B cell (primary cell): ENCODE measurements around the gene PPP6R2. TPM values are rescaled to one million over a fixed set of nuclear protein-coding genes. Genes with fewer than 3 reads are reported as not detected.

Experiments
- ATAC-seq: fragments of 200-7000 bp; cut with Tn5 transposase; one replicate; pipeline ENCODE4 v1.10.0; 2021; ENCODE audit warnings: low read depth, mild to moderate bottlenecking, moderate number of reproducible peaks, moderate library complexity
- CTCF ChIA-PET: fragments of 350-600 bp; sonication (Branson Sonifier 250); formaldehyde crosslinking; loops from one replicate; lab custom pipeline; 2021; ENCODE audit warnings: antibody characterized with exemption, inconsistent platforms; lab: Charles Lee
- POLR2A ChIA-PET: fragments of 350-600 bp; sonication (Branson Sonifier 250); formaldehyde crosslinking; loops from one replicate; lab custom pipeline; 2021; ENCODE audit warnings: antibody characterized with exemption; lab: Charles Lee
- DNase-seq: peaks from one replicate; pipeline ENCODE4 v3.0.0; 2013
- H2AFZ ChIP-seq: 2 replicates; pipeline ENCODE4 v1.6.1; 2012; ENCODE audit warnings: mild to moderate bottlenecking, low read depth, low read length; ENCODE audit not compliant: insufficient read depth, poor library complexity, severe bottlenecking
- H3K27ac ChIP-seq, 2 donors: 1 replicate in 1 of 2; 2 replicates in 1 of 2; pipeline ENCODE4 v1.5.1; 2012 to 2013; ENCODE audit warnings: low read length in 2 of 2, mild to moderate bottlenecking in 2 of 2, moderate library complexity in 1 of 2
- H3K27me3 ChIP-seq, 4 experiments: fragments of 200-600 bp in 1 of 4; sonication (generic) in 1 of 4; replicated peaks in 1 of 4; 1 replicate in 2 of 4; 2 replicates in 2 of 4; pipeline versions ENCODE4 v1.6.1 to v1.7.0; 2013 to 2016; ENCODE audit warnings: low read length in 3 of 4, mild to moderate bottlenecking in 2 of 4, mixed read lengths in 1 of 4, moderate library complexity in 1 of 4; ENCODE audit not compliant: insufficient read depth in 4 of 4, control insufficient read depth in 3 of 4; ENCODE audit errors: control extremely low read depth in 1 of 4
- H3K36me3 ChIP-seq, 2 experiments: replicated peaks in 1 of 2; 1 replicate in 1 of 2; 2 replicates in 1 of 2; pipeline versions ENCODE4 v1.6.1 to v1.7.1; 2013; ENCODE audit warnings: low read length in 1 of 2; ENCODE audit not compliant: insufficient read depth in 2 of 2, control insufficient read depth in 1 of 2; ENCODE audit errors: control extremely low read depth in 1 of 2, extremely low read depth in 1 of 2
- H3K4me1 ChIP-seq, 2 donors: fragments of 200-600 bp in 1 of 2; sonication (generic) in 1 of 2; 1 replicate in 1 of 2; 2 replicates in 1 of 2; pipeline versions ENCODE4 v1.5.1 to v1.6.1; 2013 to 2017; ENCODE audit warnings: low read length in 2 of 2; ENCODE audit not compliant: control insufficient read depth in 2 of 2, insufficient read depth in 2 of 2
- H3K4me2 ChIP-seq: replicated peaks from 2 replicates; pipeline ENCODE3; 2012; ENCODE audit warnings: mild to moderate bottlenecking, low read depth, low read length; ENCODE audit not compliant: poor library complexity, severe bottlenecking
- H3K4me3 ChIP-seq, 5 experiments: fragments of 200-600 bp in 1 of 5; sonication (generic) in 1 of 5; 1 replicate in 3 of 5; 2 replicates in 2 of 5; pipeline versions ENCODE4 v1.5.1 to v1.7.0; 2011 to 2016; ENCODE audit warnings: low read length in 4 of 5, mild to moderate bottlenecking in 4 of 5, low read depth in 2 of 5, control low read depth in 1 of 5, moderate library complexity in 1 of 5; ENCODE audit not compliant: insufficient read depth in 1 of 5; ENCODE audit errors: control extremely low read depth in 1 of 5, extremely low read depth in 1 of 5
- H3K79me2 ChIP-seq: fragments of 200-600 bp; sonication (generic); one replicate; pipeline ENCODE4 v1.6.0; 2016; ENCODE audit warnings: low read length; ENCODE audit not compliant: control insufficient read depth, insufficient read depth
- H3K9ac ChIP-seq: fragments of 200-600 bp; sonication (generic); 2 replicates; pipeline ENCODE4 v1.6.1; 2017; ENCODE audit warnings: mild to moderate bottlenecking, low read length, moderate library complexity
- H3K9me3 ChIP-seq, 3 donors: one replicate each; pipeline versions ENCODE4 v1.6.1 to v1.7.1; 2013; ENCODE audit warnings: low read length in 2 of 3; ENCODE audit not compliant: control insufficient read depth in 2 of 3, insufficient read depth in 1 of 3; ENCODE audit errors: control extremely low read depth in 1 of 3
- H4K20me1 ChIP-seq: 2 replicates; pipeline ENCODE4 v1.6.0; 2012; ENCODE audit warnings: mild to moderate bottlenecking, low read length; ENCODE audit not compliant: insufficient read depth, control insufficient read depth, poor library complexity, severe bottlenecking
- H3K27ac Mint-ChIP-seq: one replicate; pipeline ENCODE4 v1.8.0; 2021; ENCODE audit warnings: mixed read lengths
- H3K27me3 Mint-ChIP-seq: one replicate; pipeline ENCODE4 v1.8.0; 2021; ENCODE audit warnings: mixed read lengths
- H3K4me1 Mint-ChIP-seq: one replicate; pipeline ENCODE4 v1.8.0; 2021; ENCODE audit warnings: mixed read lengths
- H3K4me3 Mint-ChIP-seq: one replicate; pipeline ENCODE4 v1.8.0; 2021; ENCODE audit warnings: mixed read lengths
- H3K9me3 Mint-ChIP-seq: one replicate; pipeline ENCODE4 v1.8.0; 2022; ENCODE audit warnings: mixed read lengths; ENCODE audit not compliant: insufficient read depth
- CTCF ChIP-seq: fragments of 200-600 bp; IDR thresholded peaks from one replicate; pipeline ENCODE4 v1.8.0; 2022; ENCODE audit warnings: antibody characterized with exemption, mild to moderate bottlenecking
- EZH2 ChIP-seq: IDR thresholded peaks from 2 replicates; pipeline ENCODE4 v1.6.1; 2012; ENCODE audit warnings: borderline replicate concordance, low read depth, mild to moderate bottlenecking, moderate library complexity, low read length; ENCODE audit not compliant: insufficient read depth, poor library complexity, severe bottlenecking
- WGBS: methylation state at CpG from one replicate; pipeline ENCODE4 v1.1.5; 2013; ENCODE audit warnings: missing lambda C conversion rate; ENCODE audit not compliant: insufficient coverage; 5-methylcytosine and 5-hydroxymethylcytosine counted together
- intact Hi-C: fragments of 100-400 bp; cut with micrococcal nuclease; formaldehyde crosslinking; loops from one replicate; pipeline ENCODE4 v1.10.0; 2022
- polyA plus RNA-seq: library from polyadenylated mRNA; depleted of rRNA; stranded (reverse); fragments of >200 nt; gene quantifications from 2 replicates; pipeline ENCODE4 v1.2.3, GENCODE V29; 2012
- total RNA-seq, 2 donors: library from RNA; stranded (reverse); fragments of 120-200 nt in 1 of 2; gene quantifications; 1 replicate in 1 of 2; 2 replicates in 1 of 2; pipeline versions ENCODE4 v1.2.3 to v1.2.4, GENCODE V29; 2013 to 2022

Gene PPP6R2
- total and polyA plus RNA-seq, 2 donors (not counting 1 experiment from before 2014, with no cell fraction given), result 91.4 to 98.7 TPM

GRCh38 chr22:50317674-50318073 is 25.5 kb upstream of the PPP6R2 start:
- Histone ChIP-seq H3K4me2 (no peak overlapping the region), H3K79me2 (no peaks in the 10 kb centered on the region), H3K9ac (no peak overlapping the region), H4K20me1 (no peaks in the 10 kb centered on the region), H3K36me3 (no peaks in the 10 kb centered on the region), H3K9me3 (no peaks in the 10 kb centered on the region), H2AFZ (no peak overlapping the region), H3K27me3 (no peaks in the 10 kb centered on the region), H3K27ac (no peak overlapping the region), H3K4me3 (no peak overlapping the region), H3K4me1 (peaks cover 23 to 40% of the 10 kb centered on the region in 2 donors)
- no peak for DNase-seq
- TF ChIP-seq EZH2 (no peak), CTCF (no peak)
- no peak overlapping the region for H3K4me3 Mint-ChIP-seq
- peak overlapping the region; percentile 15 for H3K27ac Mint-ChIP-seq
- peaks cover 44% of the 10 kb centered on the region for H3K4me1 Mint-ChIP-seq
- no peaks in the 10 kb centered on the region for H3K9me3 Mint-ChIP-seq
- CTCF ChIA-PET, result interaction anchor here (5.1 kb wide), 1 partner anchor 9 kb away, joined by 37 read pairs; the partner anchor contains the start of gene DENND6B
- no peak for ATAC-seq
- 81% methylated on average over 7 of the region's 7 CpGs for WGBS
- intact Hi-C loops, result no loop called here
- POLR2A ChIA-PET, result interaction anchor here (7.0 kb wide), 1 partner anchor 15 kb away, joined by 61 read pairs; no protein-coding TSS in a partner anchor
- no peaks in the 10 kb centered on the region for H3K27me3 Mint-ChIP-seq

GRCh38 chr22:50318356-50318697 is 24.8 kb upstream of the PPP6R2 start:
- CTCF ChIA-PET, result interaction anchor here (5.1 kb wide), 1 partner anchor 9 kb away, joined by 37 read pairs; the partner anchor contains the start of gene DENND6B
- H3K4me1 Mint-ChIP-seq, result peaks cover 44% of the 10 kb centered on the region
- no peak overlapping the region for H2AFZ ChIP-seq
- no peaks in the 10 kb centered on the region for H3K9me3 Mint-ChIP-seq
- H3K4me2 ChIP-seq, result no peak overlapping the region
- intact Hi-C loops, result no loop called here
- POLR2A ChIA-PET, result interaction anchor here (7.0 kb wide), 1 partner anchor 15 kb away, joined by 61 read pairs; no protein-coding TSS in a partner anchor
- H3K27ac ChIP-seq, result no peak overlapping the region
- H3K4me3 ChIP-seq, result no peak overlapping the region
- no peak overlapping the region for H3K9ac ChIP-seq
- H3K27me3 ChIP-seq, result no peaks in the 10 kb centered on the region
- H3K79me2 ChIP-seq, result no peaks in the 10 kb centered on the region
- peaks cover 20 to 34% of the 10 kb centered on the region in 2 donors for H3K4me1 ChIP-seq
- TF ChIP-seq EZH2 (no peak), CTCF (no peak)
- 78% methylated on average over 6 of the region's 7 CpGs for WGBS
- no peak overlapping the region for H3K4me3 Mint-ChIP-seq
- no peaks in the 10 kb centered on the region for H4K20me1 ChIP-seq
- H3K27ac Mint-ChIP-seq, result peak overlapping the region; percentile 37
- DNase-seq (no peak), ATAC-seq (no peak)
- H3K27me3 Mint-ChIP-seq, result no peaks in the 10 kb centered on the region
- H3K36me3 ChIP-seq, result no peaks in the 10 kb centered on the region
- no peaks in the 10 kb centered on the region for H3K9me3 ChIP-seq
